GM19099 (cell line): ENCODE measurements around the gene PNMA6E.

Experiments used
- POLR2A ChIP-seq: IDR thresholded peaks from 3 replicates; pipeline ENCODE4 v1.6.1; 2011; ENCODE audit warnings: low read depth; ENCODE audit not compliant: insufficient read length; ENCODE audit errors: extremely low read depth

Gene PNMA6E

GRCh38 chrX:153442463-153442862, 41.3 kb upstream of the PNMA6E start:
- no peak for TF ChIP-seq POLR2A

GRCh38 chrX:153441981-153442380, 40.8 kb upstream of the PNMA6E start:
- TF ChIP-seq POLR2A = no peak

- TF ChIP-seq POLR2A = no peak
These were observed 40.1 kb upstream of the PNMA6E start for GRCh38 chrX:153441296-153441695.

- TF ChIP-seq POLR2A = no peak
These were observed 39.5 kb upstream of the PNMA6E start for GRCh38 chrX:153440556-153441135.

GRCh38 chrX:153439977-153440376, 38.8 kb upstream of the PNMA6E start:
- TF ChIP-seq POLR2A = no peak

- TF ChIP-seq POLR2A = no peak
These were observed 37.4 kb upstream of the PNMA6E start for GRCh38 chrX:153438532-153438931.

- no peak for TF ChIP-seq POLR2A
These were observed 34.7 kb upstream of the PNMA6E start for GRCh38 chrX:153435845-153436244.

- no peak for TF ChIP-seq POLR2A
These were observed 33.7 kb upstream of the PNMA6E start for GRCh38 chrX:153434801-153435200.

GRCh38 chrX:153433781-153434285, 32.7 kb upstream of the PNMA6E start:
- TF ChIP-seq POLR2A = no peak

- no peak for TF ChIP-seq POLR2A
These were observed 32.1 kb upstream of the PNMA6E start for GRCh38 chrX:153433161-153433680.

GRCh38 chrX:153430796-153431195, 29.6 kb upstream of the PNMA6E start:
- no peak for TF ChIP-seq POLR2A

GRCh38 chrX:153426204-153426603, 25.1 kb upstream of the PNMA6E start:
- TF ChIP-seq POLR2A = no peak

- TF ChIP-seq POLR2A = no peak
These were observed 22.5 kb upstream of the PNMA6E start for GRCh38 chrX:153423652-153424051.

GRCh38 chrX:153421856-153422255, 20.7 kb upstream of the PNMA6E start:
- TF ChIP-seq POLR2A = no peak

GRCh38 chrX:153420851-153421599, 19.9 kb upstream of the PNMA6E start:
- TF ChIP-seq POLR2A = no peak

- TF ChIP-seq POLR2A = no peak
These were observed 16.5 kb upstream of the PNMA6E start for GRCh38 chrX:153417637-153418036.
